Transverse colon (tissue), 4 donors: ENCODE measurements around the gene PTPRR. TPM values are rescaled to one million over a fixed set of nuclear protein-coding genes. Genes with fewer than 3 reads are reported as not detected.

ENCODE experiments used
- DNase-seq: peaks from one replicate; pipeline ENCODE4 v3.0.0-alpha.2; 2019
- H3K27ac ChIP-seq, 4 donors: fragments of 200-600 bp; sonication (generic); 2 replicates each; pipeline ENCODE4 v1.5.1; 2016 to 2018; ENCODE audit warnings: inconsistent platforms in 4 of 4
- H3K27me3 ChIP-seq: fragments of 200-600 bp; sonication (generic); 2 replicates; pipeline ENCODE4 v1.5.1; 2017; ENCODE audit warnings: inconsistent platforms
- H3K36me3 ChIP-seq, 4 donors: fragments of 200-600 bp; sonication (generic); 2 replicates each; pipeline ENCODE4 v1.5.1; 2017 to 2019; ENCODE audit warnings: inconsistent platforms in 4 of 4
- H3K4me1 ChIP-seq, 4 donors: fragments of 200-600 bp; sonication (generic); 2 replicates each; pipeline ENCODE4 v1.5.1; 2017 to 2020; ENCODE audit warnings: inconsistent platforms in 4 of 4
- H3K4me3 ChIP-seq, 4 donors: fragments of 200-600 bp; sonication (generic); 1 replicate in 1 of 4; 2 replicates in 3 of 4; pipeline versions ENCODE4 v1.5.1 to v1.6.1; 2017 to 2019; ENCODE audit warnings: inconsistent platforms in 4 of 4
- H3K9me3 ChIP-seq, 2 donors: fragments of 200-600 bp; sonication (generic); 2 replicates each; pipeline ENCODE4 v1.5.1; 2017 to 2019; ENCODE audit warnings: inconsistent platforms in 2 of 2
- CTCF ChIP-seq, 5 experiments: fragments of 200-600 bp in 3 of 5; fragments of 450-650 bp in 2 of 5; sonication (generic) in 3 of 5; IDR thresholded peaks; 1 replicate in 2 of 5; 2 replicates in 3 of 5; pipeline ENCODE4 v1.5.1; 2016 to 2017; ENCODE audit warnings: antibody characterized with exemption in 5 of 5, inconsistent platforms in 3 of 5, mild to moderate bottlenecking in 2 of 5, moderate library complexity in 1 of 5
- EP300 ChIP-seq: sonication (generic); formaldehyde crosslinking; IDR thresholded peaks from one replicate; pipeline ENCODE4 v1.6.1; 2017; ENCODE audit warnings: antibody characterized with exemption, low read depth
- POLR2A ChIP-seq: fragments of 450-650 bp; IDR thresholded peaks from one replicate; pipeline ENCODE4 v1.6.1; 2016; ENCODE audit warnings: antibody characterized with exemption, mild to moderate bottlenecking, moderate library complexity
- POLR2AphosphoS5 ChIP-seq, 3 donors: sonication (generic); formaldehyde crosslinking; IDR thresholded peaks; one replicate each; pipeline ENCODE4 v1.6.1; 2016; ENCODE audit warnings: antibody characterized with exemption in 3 of 3
- WGBS, 2 donors: methylation state at CpG; one replicate each; pipeline ENCODE4 v1.1.5; 2018; ENCODE audit warnings: low coverage in 1 of 2; 5-methylcytosine and 5-hydroxymethylcytosine counted together
- in situ Hi-C, 4 donors: fragments of 200-750 bp; cut with MboI; loops; one replicate each; pipeline versions ENCODE4 v1.15.0 to v1.15.1; 2017; ENCODE audit warnings: low sequenced_read_pairs in 3 of 4, low pct_ligation_motif_present in 1 of 4, low pct_unique_long_range_greater_than_20kb in 1 of 4
- intact Hi-C: fragments of 100-400 bp; cut with DNase I; formaldehyde crosslinking; loops from one replicate; pipeline ENCODE4 v1.15.1; 2023; ENCODE audit warnings: low total_unique reads
- total RNA-seq, 4 donors: library from RNA; depleted of rRNA; stranded (reverse); fragments of >200 nt; gene quantifications; one replicate each; pipeline ENCODE4 v1.1.0, GENCODE V29; 2016

PTPRR gene
- total RNA-seq, 4 donors from 2014 or later: 13.2 to 50.9 (median 31.4) TPM; not detected in 1

DNA sequence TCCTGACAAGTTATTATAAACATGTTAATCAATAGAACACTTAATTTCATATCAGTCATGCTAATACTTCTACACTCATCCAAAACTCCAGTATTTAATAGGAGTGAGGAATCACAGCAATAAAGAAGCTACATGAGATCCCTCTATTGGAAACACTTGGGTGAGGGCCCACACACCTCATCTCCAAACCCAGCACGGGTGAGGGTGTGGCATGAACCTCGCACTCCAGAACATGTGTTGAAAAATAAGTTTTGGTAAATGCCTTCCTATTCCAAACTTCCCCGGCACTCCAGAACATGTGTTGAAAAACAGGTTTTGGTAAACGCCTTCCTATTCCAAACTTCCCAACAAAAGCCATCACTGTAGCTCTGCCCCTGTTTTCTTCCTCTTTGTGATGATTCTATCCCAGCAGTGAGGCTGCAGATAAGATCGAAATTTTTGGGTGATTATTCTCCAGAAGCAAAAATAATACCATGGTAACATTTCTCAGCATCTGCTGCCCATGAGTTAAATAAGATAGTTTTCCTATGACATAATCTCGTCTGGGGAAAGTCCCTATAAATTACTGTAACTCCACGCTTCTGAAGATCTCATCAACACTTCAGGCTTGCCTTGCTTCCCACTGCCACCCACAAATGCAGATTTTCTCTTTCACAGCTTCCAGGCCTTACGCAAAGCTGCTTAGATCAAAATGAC lies 258.9 kb downstream of the PTPRR start:
- WGBS, 2 donors: 53 to 65% methylated on average over 4 to 8 of the region's 8 CpGs
- H3K4me1 ChIP-seq: no peaks in the 10 kb centered on the region
- in situ Hi-C loops (no loop called here), intact Hi-C loops (no loop called here)
- no peaks in the 10 kb centered on the region for H3K9me3 ChIP-seq
- DNase-seq: no peak
- no peak overlapping the region for H3K27ac ChIP-seq
- H3K36me3 ChIP-seq: no peaks in the 10 kb centered on the region
- H3K4me3 ChIP-seq: no peak overlapping the region
- TF ChIP-seq EP300: no peak
- TF ChIP-seq POLR2A: no peak
- no peak for TF ChIP-seq POLR2AphosphoS5 (IDR thresholded peaks at IDR 0.05)
- TF ChIP-seq CTCF (IDR thresholded peaks at IDR 0.05): no peak
- H3K27me3 ChIP-seq: no peaks in the 10 kb centered on the region

DNA sequence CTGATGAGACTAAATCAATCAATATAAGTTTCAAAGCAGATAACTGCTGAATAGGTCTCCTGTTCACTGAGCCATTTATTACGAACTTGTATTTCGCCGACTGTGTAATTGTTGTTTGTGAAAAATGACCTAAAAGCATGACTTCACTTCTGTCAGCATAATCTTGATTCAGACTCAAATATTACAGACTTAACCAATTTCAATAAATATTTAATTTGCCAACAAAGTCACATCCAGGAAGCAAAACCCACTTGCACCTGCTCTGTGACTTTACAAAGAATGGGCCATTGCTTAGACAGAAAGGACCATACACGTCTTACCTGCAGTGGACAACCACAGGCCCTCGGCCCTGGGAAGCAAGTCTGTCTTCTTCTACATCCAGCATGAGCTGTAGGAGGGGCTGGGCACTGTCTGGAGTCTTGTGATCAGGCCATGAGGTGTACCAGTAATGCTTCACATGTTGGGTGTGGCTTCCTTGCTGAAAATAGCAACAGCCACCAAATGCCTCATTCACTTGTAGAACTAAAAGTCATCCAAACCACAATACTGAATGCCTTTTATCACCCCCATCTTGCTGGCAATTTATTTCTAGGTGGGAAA lies 259.8 kb downstream of the PTPRR start:
- Histone ChIP-seq H3K4me3 (no peak overlapping the region), H3K27me3 (no peaks in the 10 kb centered on the region), H3K36me3 (no peaks in the 10 kb centered on the region), H3K27ac (no peak overlapping the region), H3K9me3 (no peaks in the 10 kb centered on the region), H3K4me1 (no peaks in the 10 kb centered on the region)
- DNase-seq: no peak
- 71 to 100% methylated on average over 3 to 5 of the region's 5 CpGs for WGBS, 2 donors
- intact Hi-C loops: no loop called here
- in situ Hi-C loops: no loop called here
- TF ChIP-seq POLR2AphosphoS5 (IDR thresholded peaks at IDR 0.05) (no peak), POLR2A (no peak), CTCF (IDR thresholded peaks at IDR 0.05) (no peak), EP300 (no peak)

DNA sequence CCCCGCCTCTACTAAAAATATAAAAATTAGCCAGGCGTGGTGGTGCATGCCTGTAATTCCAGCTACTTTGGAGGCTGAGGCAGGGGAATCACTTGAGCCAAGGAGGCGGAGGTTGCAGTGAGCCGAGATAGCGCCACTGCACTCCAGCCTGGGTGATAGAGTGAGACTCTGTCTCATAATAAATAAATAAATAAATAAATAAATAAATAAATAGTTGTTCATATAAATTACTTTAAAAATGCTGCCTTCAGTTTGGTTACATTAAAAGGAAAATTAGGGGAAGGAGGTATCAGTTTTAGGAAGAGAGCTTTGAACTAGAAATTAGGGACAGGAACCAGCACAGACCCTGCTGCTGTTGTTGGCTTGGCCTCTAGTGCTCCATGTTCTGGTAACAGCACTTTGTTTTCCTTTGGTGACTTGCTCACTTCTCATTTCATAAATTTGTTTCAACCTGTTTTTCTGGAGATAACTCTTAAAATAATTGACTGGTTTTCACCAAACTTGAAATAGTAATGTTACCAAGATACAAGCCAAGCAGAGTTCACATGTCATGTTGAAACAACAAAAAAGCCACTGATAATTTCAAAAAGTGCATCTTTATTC lies 260.4 kb downstream of the PTPRR start:
- Histone ChIP-seq H3K9me3 (no peaks in the 10 kb centered on the region), H3K27ac (no peak overlapping the region), H3K36me3 (no peaks in the 10 kb centered on the region), H3K27me3 (no peaks in the 10 kb centered on the region), H3K4me1 (no peaks in the 10 kb centered on the region), H3K4me3 (no peak overlapping the region)
- intact Hi-C loops (no loop called here), in situ Hi-C loops (no loop called here)
- no peak for DNase-seq
- TF ChIP-seq EP300: no peak
- 94 to 100% methylated on average over 3 to 5 of the region's 5 CpGs for WGBS, 2 donors

GRCh38 chr12:70659077-70659606 lies 261.4 kb downstream of the PTPRR start:
- no peak for TF ChIP-seq CTCF (IDR thresholded peaks at IDR 0.05)
- TF ChIP-seq POLR2A: no peak
- no peak for TF ChIP-seq POLR2AphosphoS5 (IDR thresholded peaks at IDR 0.05)
- TF ChIP-seq EP300: no peak

More at GRCh38 chr12:70659077-70659606, 261.4 kb downstream of the PTPRR start:
- H3K27me3 ChIP-seq: no peaks in the 10 kb centered on the region
- H3K27ac ChIP-seq: no peak overlapping the region
- H3K4me3 ChIP-seq: no peak overlapping the region
- intact Hi-C loops: no loop called here
- WGBS, 2 donors: 91 to 100% methylated on average over 2 to 6 of the region's 6 CpGs
- no peaks in the 10 kb centered on the region for H3K9me3 ChIP-seq
- H3K36me3 ChIP-seq: no peaks in the 10 kb centered on the region
- DNase-seq: no peak
- in situ Hi-C loops: no loop called here
- H3K4me1 ChIP-seq: no peaks in the 10 kb centered on the region
